HG02623 (cell line): ENCODE data around the gene GALC.

ENCODE experiments used
- ATAC-seq: cut with Tn5 transposase; IDR thresholded peaks from one replicate; pipeline ENCODE4 v1.9.1; 2021; ENCODE audit warnings: moderate library complexity; ENCODE audit not compliant: unreplicated experiment

Gene GALC

DNA sequence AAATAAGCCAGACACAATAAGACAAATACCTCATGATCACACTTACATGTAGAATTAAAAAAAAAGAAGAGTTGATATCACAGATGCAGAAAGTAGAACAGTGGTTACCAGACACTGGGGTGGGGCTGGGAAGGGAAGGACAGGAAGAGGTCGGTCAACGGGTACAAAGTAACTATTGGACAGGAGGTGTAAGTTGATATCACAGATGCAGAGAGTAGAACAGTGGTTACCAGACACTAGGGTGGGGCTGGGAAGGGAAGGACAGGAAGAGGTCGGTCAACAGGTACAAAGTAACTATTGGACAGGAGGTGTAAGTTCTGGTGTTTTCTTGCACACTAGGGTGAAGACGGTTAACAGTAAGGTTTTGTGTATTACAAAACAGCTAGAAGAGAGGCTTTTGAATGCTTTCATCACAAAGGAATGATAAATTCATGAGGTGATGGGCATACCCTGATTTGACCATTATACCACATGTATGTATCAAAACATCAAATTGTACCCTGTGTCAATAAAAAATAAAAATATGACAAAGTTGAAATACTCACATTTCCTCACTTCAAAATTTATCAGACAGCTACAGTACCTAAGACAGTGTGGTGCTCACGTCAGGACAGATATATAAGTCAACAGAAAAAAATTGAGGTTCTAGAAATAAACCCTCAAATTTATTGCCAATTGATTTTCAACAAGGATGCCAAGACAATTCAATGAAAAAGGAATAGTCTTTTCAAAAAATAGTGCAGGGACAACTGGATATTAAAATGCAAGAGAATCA is 32.8 kb downstream of the GALC start:
- ATAC-seq = no peak

DNA sequence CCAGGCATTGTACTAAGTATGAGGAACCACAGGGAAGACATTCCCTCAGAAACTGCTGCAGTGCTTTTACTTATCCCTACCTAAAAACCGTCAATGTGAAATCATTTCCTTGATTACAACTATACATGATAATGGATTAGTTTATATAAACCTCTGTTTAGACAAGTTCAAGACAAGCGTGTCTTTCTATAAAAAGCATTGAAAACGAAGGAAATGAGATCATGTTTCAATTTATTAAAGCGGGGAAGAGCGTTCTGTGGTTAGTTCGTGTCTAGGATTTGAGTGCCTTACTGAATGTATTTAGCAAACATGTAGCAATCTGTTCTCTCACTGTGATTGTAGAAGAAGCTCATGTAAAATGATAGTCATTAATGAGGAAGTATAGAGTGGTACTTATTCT is 37.5 kb downstream of the GALC start:
- no peak for ATAC-seq

DNA sequence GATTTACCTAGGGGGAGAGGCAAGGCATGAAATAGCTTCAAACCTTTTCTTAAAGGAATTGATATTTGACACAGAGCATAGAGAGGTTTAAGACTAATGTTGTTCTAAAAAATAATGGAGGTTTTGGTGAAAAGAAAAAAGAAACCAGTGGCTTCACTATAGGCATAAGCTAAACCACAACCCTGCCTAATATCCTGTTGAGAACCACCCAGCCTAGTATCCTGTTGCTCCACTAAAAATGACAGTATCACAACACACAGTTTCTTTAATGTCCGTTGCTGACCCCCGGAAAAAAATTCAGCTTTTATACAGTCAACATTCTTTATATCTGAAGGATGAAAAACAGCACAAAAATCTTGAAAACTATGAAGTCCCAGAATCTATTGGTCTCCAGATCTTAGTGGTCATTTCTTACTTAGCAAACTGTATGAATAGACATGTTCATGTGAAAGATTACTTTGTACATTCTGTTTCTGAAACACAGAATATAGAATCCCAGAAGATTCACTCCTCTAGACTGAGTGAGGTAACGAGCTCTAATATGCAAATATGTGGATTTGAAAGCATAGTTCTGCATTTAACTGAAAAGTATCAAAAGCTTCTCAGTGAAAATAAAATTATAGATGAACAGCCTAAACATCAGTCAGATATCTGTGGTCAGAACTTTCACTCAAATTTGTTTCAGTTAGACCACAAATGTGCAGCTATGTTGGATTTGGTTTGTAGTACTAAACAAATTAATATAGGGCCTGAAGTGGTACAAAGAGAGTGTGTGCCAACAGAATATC is 40.5 kb downstream of the GALC start:
- ATAC-seq = peak; percentile 86

DNA sequence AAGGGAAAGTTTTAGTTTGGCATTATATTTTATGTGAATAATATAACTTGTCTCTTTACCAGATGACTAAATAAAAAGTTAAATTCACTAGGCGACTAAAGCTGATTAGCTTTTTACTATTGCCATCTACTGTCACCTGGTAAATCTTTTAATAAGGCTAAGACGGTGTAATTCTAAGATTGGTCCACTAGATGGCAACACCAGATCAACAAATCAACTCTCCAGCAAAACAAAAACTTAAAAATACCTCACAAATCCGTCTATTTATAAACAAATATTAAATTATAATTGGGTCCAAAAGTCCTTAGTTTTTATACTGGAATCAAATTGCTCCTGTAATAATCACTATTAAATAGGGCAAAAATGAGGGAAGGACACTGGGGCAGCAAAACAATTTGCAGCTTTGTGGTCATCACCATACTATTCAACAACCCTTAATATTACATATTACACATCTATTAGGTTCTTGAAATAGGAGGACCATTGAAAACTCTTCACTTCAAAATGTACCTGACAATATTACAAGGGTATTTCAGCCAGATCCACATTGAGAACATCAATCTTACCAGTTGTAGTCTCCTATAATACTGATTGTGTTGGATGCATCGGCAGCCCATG is 47.9 kb downstream of the GALC start:
- no peak for ATAC-seq

GRCh38 chr14:87940894-87941293 is 52.1 kb downstream of the GALC start:
- no peak for ATAC-seq

DNA sequence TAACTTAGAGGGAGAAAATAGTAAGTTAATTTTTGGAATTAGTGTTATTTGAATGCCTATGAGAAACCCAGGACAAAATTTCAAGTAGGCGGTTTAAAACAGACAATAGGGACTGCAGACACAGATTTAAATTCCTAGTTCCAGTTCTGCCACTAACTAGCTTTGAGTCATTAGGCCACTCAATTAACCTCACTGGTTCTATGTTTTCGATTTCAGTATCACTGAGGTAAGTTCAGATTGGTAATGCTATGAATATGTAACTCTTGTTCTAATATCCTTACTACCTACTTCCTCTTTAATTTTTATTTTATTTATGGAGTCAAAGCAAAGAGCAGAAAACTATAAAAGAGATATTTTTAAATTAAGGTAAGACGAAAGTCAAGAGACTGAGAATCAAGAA is 52.6 kb downstream of the GALC start:
- peak; percentile 96 for ATAC-seq

DNA sequence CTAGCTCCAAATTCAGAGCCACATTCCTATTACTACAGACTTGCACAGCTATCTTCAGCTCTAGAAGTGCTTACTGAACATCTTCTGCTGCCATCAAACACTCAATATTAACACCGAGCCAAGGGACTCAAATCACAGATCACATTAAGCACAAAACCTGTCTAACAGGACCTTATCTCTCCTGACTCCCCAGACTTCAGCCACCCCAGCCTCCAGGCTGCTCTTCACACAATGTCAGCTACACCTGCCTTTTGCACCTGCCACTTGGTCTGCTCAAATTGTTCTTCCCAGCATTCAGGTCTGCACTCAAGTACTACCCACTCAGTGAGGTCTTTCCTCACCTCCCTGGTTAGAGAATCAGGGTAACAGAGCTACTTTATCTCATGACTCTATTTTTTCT is 57.1 kb downstream of the GALC start:
- ATAC-seq = no peak

GRCh38 chr14:87935081-87935828 is 57.7 kb downstream of the GALC start:
- no peak for ATAC-seq

GRCh38 chr14:87934185-87934584 is 58.8 kb downstream of the GALC start:
- ATAC-seq = no peak

GRCh38 chr14:87916886-87917275 is 76.1 kb downstream of the GALC start:
- no peak for ATAC-seq

DNA sequence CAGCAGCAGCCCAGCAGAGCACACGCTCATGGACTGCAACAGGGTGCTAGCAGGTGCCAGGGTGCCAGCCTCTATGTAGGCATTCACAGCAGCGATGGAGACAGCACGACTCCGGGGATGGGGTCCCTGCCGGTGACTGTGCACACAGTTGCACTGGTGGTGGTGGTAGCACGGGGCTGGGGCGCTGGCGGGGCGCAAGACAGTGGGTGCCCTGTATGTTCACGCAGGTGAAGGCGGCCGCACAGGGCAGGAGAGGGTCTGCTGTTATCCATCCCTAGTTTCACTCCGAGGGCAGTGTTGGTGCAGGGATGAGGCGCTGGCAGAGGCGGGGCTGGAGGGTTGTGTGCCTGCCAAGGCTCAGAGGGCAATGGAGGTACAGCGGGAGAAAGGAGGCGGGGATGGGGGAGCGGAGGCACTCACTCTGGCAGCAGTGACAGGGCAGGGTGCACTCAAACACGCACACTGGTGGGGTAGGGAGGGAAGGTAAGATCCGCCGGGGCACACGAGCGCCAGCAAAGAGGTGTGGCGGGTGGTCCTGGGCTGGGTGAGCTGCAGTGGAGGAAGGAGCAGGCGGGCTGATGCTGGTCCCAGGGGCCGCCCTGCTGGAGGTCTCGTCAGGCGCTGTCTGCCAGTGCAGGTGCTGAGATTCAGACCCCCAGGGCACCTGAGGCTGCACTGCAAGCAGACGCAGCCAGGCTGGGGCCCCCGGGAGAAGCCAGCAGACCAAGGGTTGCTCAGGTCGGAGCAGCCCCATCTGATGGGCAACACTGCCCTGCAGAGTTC is 76.7 kb downstream of the GALC start:
- ATAC-seq = no peak

DNA sequence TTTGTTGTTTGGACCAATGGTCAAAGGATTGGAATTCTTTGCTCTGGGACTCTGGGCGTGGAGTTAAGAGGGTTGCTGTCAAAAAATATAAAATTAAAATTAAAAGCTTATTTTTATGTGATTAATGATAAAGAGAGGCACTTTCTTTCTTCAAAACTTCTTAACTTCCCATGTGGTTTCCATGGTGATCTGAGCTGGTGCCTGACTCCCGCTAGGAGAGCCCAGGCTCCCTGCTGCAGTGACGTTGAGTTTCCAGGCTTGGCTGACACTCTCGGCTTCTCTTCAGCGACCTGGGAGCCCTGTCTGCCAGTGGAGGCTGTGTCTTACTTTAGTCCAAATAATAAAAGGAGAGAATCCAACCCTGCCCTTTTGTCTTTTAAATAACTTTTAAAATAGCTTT is 84.4 kb downstream of the GALC start:
- ATAC-seq = no peak

GRCh38 chr14:87901652-87902051 is 91.3 kb downstream of the GALC start:
- no peak for ATAC-seq

DNA sequence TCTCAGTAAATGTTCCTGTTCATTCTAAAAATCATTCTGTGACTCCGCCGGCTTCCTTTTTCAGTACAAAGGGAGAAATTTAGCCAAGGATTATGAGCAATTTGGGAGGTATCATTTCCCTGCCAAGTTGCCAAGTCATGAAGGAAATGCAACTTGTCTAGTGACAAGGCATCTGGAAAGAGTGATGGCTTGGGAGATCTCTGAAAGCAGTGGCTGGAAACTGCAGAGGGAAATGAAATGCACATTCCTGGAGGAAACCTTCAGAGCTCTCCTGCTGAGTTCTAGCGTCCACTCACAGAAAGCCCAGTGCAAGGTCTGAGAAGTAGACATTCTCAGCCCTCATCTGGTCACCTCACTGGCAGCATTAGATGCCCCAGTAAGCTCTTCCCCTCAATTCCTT is 91.7 kb downstream of the GALC start:
- ATAC-seq = no peak

DNA sequence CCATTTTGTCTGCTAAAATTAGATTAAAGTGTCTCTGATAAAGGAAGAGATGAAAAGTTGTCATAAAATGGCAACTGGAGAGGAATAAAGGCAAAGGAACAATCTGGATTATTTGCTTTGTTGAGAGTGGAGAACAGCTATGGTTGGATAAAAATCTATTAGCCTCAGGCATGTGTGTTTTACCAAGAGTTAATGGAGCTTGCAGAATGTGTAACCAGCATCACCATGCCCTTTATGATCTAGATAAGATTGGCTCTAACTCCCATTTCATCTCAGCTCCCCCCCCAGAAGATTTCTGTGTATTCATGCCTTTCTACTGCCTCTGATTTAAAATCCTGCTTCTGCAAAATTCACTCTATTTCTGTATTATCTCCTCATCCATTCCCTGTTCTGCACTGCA is 93.8 kb downstream of the GALC start:
- ATAC-seq = no peak

DNA sequence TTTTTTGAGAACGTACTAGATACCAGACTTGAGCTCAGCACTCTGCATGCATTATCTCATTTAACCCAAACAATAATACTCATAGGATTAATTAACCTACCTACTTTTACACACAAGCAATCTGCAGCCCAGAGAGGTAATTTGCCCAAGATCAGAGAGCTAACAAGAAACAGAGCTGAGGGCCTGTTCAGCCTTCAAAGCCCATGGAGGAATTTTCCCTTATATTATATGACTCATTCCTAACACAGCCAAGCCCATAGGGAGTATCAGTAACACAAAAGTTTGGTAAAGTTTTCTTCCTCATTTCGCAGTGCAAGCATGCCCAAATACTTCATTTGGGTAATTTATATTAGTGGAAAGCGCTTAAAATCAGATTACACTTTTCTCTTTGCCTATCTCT is 94.7 kb downstream of the GALC start:
- no peak for ATAC-seq

DNA sequence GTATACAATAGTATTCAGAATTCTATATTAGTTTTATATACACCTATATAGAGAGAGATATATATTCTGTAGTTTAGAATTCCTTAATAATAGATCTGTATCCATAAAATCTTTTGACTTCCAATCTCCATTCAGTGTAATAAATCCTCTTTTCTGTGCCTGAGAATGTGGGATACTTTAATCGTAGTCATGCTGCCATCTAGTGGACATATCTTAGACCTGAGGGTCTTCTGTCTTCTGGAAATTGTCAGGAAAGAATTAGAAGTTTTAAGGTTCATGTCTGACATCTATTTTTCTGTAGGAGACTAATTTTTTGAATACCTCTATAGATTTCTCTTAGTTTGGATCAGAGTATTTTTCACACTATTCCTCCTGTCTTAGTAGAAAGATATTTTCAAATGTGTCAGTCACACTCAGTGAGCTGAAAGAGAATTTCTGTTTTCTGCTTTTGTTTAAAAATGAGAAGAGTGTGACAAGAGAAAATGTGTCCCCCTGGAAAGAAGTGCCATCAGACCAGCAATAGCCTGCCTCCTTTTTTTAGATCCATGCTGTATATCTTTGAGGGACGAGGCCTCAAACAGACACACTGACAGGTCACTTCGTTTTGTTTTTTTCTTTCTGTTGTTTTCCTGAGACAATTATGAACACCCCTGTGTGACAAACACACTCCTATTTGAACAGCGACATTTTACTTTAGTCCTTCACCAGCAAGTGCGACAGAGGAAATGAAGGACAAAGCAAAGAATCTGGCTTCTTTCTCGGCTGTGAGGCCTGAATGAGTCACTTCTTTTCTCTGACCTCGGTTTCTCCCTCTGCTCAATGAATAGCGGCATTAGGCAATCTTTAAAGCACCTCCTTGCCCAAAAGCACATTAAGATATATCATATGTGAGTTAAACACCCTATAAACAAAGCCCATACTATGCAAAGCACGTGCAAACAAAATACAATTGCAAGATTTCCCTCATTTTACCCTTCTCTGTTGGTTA is 96.3 kb downstream of the GALC start:
- peak; percentile 58 for ATAC-seq

- ATAC-seq = no peak
These were observed 98.1 kb downstream of the GALC start for GRCh38 chr14:87894920-87895319.

DNA sequence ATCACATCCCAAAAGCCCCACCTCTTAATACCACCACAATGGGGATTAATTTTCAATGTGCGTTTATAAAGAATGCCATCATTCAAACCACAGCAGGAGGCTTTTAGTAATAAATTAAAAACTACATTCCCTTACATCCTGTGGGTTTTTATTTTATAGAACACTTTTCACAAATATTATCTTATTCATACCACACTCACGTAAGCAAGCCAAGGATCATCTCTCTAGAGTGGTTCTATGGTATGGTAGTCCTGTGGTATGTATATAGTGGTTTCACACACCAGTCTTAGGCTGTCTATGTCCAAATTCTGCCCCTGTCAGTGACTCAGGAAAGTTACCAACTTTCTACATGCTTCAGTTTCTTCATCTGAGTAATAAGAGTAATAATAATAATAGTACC is 100.2 kb downstream of the GALC start:
- no peak for ATAC-seq
